HG03520 (cell line): ENCODE results near the gene CCNT2.
"Not testable (repeated sequence)": the region's sequence is repeated elsewhere in the genome, so short reads cannot be mapped to it uniquely, and the experiment has no call there.

Source experiments
- ATAC-seq: cut with Tn5 transposase; IDR thresholded peaks from one replicate; pipeline ENCODE4 v1.9.1; 2021; ENCODE audit warnings: mild to moderate bottlenecking, moderate library complexity; ENCODE audit not compliant: unreplicated experiment

CCNT2 gene

DNA sequence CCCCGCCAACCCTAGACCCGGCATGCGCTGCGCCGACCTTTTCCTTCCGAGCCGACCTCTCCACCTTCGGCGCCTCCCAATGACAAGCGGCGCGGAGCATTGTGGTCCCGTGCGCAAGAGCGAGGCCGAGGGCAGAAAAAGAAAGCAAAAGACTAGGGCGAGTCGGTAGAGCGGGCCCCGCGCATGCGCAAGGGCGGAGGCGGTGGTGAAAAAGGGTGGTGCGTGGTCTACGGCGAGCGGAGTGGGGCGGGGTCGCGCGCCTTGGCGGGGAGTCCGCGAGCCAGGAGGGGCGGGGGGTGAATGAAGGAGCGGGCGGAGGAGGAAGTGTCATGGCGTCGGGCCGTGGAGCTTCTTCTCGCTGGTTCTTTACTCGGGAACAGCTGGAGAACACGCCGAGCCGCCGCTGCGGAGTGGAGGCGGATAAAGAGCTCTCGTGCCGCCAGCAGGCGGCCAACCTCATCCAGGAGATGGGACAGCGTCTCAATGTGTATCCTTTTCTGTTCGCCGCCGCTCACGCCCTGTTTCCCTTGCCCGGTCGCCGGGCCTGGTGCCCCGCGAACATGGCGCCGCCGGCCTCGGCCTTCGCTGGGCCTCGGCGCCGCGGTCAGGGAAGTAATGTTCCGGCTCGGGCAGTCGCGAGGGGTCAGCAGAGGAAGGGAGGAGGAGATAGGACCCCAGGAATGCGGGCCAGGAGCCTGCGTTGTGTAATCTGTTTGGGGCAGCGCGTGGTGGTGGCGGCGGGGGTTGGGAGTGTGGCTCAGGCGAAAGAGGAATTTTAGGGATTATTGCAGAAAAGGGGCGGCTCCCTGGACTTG, at the start of gene CCNT2:
Gene CCNT2, plus strand, starts transcription at position 297 of the 815 bp plus-strand sequence. Its CDS starts 33 bp downstream, at position 330.
- ATAC-seq = peak; percentile 82

DNA sequence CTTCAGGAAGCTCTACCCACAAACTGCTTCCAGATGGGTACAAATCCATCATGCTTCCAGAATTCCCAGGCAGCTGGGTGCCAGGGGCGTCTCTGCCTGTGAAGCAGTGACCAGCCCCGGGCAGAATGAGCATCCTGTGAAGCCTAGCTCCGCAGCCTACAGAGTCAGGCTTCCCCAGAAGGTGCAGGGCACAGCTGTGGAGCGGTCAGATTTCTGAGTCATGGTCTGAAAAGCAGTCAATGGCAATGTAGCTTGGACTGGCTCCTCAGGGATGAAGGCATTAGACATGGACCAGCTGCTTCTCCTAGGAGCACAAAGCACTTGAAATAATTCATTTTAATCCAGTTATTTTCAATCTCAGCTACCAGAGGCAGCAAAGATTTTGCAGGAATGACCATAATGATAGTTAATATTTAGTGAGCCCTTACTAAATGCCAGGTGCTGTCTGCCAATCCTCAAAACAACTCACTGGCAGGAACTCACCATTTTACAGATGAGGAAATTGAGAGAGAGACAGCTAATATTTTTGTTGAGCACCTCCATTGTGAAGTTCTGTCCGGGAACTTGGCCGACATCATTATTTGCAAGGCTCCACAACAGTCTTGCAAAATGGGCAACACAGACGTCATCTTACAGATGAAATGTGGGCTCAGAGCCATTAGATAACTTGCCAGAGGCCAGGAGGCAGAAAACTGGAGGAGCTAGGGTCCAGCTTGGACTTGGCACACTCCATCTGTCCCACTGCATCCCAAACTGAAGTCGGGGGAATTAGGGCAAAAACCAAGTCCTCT, 48.5 kb upstream of the CCNT2 start:
- ATAC-seq = no peak

DNA sequence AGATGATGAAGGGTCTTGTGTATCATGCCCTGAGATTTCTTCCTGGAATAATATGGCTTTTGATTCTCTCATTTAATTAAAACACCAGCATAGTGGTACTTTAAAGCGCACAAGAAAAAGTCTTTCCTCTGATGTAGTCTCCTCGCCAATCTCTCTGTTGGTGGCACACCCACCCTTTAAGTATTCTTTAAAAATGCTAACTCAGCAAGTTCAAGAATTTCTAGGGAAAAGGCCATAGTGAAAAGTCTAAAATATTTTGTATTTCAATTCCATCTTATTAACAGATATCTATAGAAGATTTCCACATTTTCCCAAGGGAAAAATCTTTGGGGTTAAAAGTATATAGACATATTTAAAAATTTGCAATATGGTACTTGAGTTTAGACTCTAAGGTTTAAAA, 45.5 kb upstream of the CCNT2 start:
- no peak for ATAC-seq

DNA sequence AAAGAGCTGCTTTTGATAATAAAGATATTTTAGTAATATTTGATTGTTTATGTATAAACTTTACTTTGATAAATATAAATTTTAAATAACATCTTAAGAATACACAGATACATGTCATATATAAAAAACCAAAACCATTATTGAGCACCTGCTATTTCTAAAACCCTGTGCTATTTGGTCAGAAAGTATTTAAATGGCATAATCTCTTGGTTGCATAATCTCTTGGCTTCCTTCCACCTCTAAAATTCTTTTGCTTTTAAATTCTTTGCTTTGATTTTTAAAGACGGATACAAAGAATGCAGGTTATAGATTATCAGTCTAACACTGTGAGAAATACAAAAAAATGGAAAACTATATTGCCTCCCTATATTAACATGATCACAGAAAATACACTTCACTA, 43.3 kb upstream of the CCNT2 start:
- ATAC-seq = no peak

DNA sequence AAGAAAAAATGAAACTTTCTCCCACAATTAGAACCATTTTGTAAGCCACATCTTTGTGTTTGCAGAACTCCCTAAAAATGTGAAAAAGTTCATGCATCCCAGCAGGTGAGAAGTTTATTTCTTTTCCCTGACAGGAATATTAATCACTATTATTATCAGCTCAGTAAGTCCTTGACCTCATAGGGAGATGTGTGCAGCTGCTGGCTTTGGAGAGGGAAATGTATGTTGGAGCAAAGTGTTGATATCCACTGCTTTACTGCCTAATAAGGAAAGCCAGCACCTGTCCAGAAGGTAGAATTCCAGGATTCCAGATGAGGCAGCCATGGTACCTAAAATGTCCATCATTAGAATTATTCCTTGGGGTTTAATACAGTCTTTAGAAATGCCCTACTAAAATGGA, 35.8 kb upstream of the CCNT2 start:
- ATAC-seq = no peak

DNA sequence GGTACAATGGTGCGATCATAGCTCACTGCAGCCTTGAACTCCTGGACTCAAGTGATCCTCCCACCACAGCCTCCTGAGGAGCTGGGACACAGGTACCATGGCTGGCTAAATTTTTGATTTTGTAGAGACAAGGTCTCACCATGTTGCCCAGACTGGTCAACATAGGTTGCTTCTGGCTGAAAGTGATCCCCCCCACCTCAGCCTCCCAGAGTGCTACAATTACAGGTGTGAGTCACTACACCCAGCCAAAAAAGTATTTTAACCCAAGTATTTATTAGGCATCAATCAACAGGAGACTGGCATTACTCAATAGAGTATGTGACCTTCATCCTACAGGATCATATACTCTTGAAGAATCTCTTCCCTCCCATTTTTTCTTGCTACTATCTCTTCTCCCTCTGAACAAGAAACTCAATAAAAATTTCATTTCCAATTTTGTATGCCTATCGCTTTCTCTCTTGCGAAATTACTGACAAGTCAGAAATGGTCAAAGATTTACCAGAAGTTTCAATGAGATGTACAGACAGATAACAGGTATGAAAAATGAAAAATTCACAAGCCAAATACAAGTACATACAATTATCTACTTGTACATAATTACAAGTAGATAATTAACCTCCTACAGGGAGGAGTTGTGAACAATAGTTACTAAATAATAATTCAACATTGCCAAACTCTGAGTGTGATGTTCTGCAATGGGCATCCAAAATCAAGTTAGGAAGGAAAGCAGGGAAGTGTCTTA, 34.9 kb upstream of the CCNT2 start:
- ATAC-seq = no peak

DNA sequence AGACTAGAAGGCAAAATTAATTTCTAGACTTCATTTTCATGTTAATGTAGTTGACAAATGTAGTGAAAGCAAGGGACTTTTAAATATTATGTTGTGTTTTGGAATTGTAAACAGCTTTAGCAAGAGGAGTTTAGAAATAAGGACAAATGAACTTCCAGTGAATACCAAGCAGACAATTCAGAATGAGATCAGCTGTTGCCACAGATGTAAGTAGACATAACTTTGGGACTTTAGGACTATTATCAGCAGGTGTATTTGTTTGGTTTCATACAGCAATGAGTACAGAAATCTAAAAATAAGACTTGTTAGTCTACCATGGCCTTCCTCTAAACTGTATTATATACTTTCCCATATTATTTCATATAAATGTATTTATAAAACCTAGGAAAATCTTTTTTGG, 34.2 kb upstream of the CCNT2 start:
- no peak for ATAC-seq

DNA sequence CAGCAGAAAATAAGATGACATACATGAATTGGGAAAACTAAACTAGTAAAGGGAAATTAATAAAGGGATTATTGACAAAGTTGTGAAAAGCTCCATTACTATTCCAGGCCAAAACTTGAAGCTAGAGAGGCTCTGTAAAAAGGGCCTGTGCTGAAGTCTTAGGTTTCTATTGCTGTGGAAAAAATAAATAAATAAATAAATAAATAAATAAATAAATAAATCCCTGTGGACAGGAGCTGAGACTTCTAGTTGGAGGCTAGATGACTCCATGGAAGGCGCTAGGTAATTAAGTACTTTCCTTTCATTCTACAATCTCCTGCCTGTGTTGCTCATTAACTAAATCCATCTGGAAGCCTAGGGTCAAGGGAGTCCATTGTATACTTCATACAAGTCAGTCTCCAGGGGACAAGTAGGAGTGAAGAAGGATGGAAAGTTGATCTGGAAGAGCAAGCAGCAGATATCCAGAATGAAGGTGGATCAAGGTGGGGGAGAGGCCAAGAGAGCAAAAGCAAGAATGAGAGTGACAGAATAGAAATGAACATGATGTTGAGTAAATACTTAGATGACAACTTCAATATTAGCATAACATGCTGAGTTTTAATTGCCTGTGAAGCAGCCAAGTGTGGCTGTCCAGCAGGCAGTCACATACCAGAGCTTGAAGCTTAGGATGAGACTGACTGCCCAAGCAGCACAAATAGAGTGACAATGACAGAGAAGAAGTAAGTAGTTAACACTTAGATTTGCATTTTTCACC, 26.2 kb upstream of the CCNT2 start:
- ATAC-seq = no peak

DNA sequence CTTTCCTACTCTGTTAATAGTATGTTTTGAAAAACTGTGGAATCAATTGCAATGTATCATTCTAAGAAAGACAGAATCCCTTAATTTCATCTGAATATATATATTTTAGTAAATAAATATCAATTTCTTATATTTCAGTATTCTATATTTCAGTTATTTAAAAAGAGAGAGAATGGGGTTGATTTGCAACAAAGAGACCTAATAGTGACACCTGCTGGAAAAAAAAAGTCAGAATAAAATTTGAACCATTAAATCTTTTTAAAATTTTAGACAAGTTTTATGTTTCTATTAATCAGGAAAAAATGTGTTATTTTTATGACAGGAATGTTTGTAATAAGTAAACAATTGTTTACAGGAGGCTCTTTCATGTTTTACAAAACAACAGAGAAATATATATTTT, 20.7 kb upstream of the CCNT2 start:
- no peak for ATAC-seq

DNA sequence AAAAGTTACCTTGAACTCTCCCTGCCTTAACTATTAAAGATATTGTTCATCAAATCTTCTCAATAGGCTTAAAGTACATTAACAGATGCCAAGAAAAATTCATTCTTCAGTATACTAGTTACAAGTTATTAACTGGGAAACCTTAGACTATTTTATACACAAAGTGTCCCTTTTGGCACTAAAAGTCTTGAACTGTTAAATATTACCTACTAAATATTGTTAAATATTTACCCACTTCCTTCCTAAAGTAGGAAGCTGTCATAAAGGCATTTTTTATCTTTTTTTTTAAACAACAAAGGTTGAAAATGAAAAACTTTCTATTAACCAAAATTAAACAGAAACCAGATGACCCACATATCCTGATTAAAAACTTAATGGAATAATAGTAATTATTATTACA, 19.4 kb upstream of the CCNT2 start:
- no peak for ATAC-seq

DNA sequence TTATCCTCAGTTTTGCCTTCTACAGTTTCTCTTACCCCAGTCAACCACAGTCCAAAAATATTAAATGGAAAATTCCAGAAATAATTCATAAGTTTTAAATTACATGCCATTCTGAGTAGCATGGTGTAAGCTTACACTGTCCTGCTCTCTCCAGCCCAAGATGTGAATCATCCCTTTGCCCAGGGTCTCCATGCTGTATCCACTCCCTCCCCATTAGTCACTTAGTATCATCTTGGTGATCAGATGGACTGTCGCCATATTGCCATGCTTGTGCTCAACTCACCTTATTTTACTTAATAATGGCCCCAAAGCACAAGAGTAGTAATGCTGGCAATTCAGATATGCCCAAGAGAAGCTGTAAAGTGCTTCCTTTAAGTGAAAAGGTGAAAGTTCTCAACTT, 18.5 kb upstream of the CCNT2 start:
- ATAC-seq = no peak

DNA sequence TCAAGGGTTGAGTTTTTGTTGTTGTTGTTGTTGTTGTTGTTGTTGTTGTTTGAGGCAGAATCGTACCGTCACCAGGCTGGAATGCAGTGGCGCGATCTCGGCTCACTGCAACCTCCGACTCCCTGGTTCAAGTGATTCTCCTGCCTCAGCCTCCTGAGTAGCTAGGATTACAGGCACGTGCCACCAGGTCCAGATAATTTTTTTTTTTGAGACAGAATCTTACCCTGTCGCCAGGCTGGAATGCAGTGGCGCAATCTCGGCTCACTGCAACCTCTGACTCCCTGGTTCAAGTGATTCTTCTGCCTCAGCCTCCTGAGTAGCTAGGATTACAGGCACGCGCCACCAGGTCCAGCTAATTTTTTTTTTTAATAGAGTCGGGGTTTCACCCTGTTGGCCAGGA, 14.9 kb upstream of the CCNT2 start:
- not testable (repeated sequence) for ATAC-seq

DNA sequence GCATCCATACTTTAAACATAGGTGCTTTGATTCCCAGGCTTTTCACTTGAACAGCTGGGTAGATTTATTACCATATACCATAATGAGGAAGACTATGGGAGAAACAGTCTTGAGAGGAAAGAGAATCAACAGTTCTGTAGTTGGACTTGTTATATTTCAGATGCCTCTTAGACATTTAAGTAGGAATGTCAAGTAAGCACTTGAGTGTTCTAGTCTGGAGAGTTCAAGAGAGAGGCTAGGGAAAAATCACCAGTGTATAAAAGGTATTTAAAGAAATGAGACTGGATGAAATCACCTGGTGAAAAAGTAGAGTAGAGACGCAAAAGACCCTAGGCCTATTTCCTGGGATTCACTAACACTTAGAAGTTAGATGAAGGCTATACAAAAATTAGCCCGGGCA, 13.5 kb upstream of the CCNT2 start:
- ATAC-seq = no peak

DNA sequence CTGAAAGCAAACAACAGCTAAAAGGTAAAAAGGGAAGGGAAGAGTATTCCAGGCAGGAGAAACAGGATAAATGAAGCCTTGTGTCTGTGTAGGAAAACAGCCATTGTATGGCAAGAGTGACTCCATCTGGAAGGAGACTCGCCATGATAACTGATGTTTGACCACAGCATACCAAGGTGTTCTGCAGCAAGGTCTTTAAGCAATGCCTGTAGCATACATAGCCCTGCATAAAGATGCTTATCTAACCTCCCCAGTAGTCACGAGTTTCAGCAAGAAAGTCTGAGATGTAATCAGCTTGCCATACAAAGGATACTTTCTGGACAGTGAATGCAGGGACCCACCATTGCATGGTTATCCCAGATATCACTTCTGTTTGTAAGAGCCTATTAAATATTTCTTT, 11.9 kb upstream of the CCNT2 start:
- no peak for ATAC-seq

DNA sequence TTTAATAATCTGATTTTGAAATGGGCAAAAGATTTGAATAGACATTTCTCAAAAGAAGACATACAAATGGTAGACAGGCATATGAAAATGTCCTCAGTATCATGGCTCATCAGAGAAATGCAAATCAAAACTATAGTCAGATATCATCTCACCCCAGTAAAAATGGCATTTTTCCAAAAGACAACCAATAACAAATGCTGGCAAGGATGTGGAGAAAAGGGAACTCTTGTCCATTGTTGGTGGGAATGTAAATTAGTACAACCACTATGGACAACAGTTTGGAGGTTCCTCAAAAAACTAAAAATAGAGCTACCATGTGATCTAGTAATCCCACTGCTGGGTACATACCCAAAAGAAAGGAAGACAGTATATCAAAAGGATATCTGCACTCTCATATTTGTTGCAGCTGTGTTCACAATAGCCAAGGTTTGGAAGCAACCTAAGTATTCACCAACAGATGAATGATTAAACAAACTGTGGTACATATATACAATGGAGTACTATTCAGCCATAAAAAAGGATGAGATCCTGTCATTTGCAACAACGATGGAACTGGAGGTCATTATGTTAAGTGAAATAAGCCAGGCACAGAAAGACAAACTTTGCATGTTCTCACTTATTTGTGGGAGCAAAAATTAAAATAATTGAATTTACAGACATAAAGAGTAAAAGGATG, 11.0 kb upstream of the CCNT2 start:
- not testable (repeated sequence) for ATAC-seq

DNA sequence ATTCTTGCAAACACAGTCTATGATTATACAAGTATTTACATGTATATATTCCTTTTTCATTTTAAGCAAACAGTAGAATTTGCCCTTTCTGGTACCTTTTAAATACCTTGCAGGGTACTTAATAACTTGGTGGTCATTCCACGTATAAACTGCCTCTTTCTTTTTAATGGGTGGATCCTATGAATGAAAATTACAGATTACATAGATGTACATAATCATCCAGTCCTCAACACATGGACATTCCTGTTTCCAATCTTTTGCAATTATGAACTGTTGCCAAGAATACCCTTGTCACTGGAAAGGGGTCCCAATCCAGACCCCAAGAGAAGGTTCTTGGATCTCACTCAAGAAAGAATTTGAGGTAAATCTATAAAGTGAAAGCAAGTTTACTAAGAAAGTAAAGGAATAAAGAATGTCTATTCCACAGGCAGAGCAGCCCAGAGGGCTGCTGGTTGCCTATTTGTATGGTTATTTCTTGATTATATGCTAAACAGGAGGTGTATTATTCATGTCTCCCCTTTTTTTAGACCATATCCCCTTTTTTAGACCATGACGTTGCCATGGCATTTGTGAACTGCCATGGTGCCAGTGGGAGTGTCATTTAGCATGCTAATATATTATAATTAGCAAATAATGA, 7.7 kb upstream of the CCNT2 start:
- no peak for ATAC-seq

DNA sequence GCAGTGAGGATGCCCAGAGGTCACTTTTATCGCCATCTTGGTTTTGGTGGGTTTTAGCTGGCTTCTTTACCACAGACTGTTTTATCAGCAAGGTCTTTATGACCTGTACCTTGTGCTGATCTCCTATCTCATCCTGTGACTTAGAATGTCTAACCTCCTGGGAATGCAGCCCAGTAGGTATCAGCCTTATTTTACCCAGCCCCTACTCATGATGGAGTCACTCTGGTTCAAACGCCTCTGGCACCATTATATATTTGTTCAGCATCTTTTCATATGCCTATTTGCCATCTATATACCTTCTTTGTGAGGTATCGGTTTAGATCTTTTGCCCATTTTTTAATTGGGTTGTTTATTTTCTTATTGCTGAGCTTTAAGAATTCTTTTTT, 7.2 kb upstream of the CCNT2 start:
- no peak for ATAC-seq

DNA sequence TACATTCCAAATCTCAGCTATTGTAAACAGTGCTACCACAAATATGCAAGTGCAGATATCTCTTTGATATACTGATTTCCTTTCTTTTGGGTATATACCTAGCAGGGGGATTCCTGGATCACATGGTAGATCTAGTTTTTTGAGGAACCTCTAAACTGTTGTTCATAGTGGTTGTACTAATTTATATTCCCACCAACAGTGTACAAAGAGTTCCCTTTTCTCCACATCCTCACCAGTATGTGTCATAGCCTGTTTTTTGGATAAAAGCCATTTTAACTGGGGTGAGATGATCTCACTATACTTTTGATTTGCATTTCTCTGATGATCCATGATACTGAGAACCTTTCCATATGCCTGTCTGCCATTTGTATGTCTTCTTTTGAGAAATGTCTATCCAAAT, 6.3 kb upstream of the CCNT2 start:
- no peak for ATAC-seq

DNA sequence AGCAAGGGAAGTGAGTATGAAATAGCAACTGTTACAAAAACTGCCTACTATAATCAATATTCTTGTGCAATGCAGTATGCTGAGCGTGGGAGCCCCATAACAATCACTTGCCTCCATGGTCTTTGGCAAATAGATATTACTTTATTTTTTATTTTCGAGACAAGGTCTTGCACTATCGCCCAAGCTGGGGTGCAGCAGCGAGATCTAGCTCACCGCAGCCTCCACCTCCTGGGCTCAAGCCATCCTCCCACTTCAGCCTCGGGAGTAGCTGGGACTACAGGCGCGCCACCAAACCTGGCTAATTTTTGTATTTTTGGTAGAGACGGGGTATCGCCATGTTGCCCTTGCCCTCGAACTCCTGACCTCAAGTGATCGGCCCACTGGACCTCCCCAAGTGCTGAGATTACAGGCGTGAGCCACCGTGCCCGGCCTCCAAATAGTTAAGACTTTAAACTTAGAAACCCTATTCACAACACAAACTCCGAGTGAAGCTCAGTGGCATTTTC, 1.2 kb upstream of the CCNT2 start:
- no peak for ATAC-seq
